Activated B cell treated with CpG ODN at 0.5 μM for 24 hours (primary cell): ENCODE results near the gene NLRP14. TPM values are rescaled to one million over a fixed set of nuclear protein-coding genes. Genes with fewer than 3 reads are reported as not detected.

Experiments used
- ATAC-seq: fragments of 200-7000 bp; cut with Tn5 transposase; one replicate; pipeline ENCODE4 v1.10.0; 2021; ENCODE audit warnings: low read depth, mild to moderate bottlenecking, moderate library complexity
- CTCF ChIA-PET: fragments of 350-600 bp; sonication (Branson Sonifier 250); formaldehyde crosslinking; loops from one replicate; lab custom pipeline; 2021; ENCODE audit warnings: antibody characterized with exemption; lab: Charles Lee
- POLR2A ChIA-PET: fragments of 350-600 bp; sonication (Branson Sonifier 250); formaldehyde crosslinking; loops from one replicate; lab custom pipeline; 2021; ENCODE audit warnings: antibody characterized with exemption; lab: Charles Lee
- DNase-seq: peaks from one replicate; pipeline ENCODE4 v3.0.0; 2022
- H3K27ac Mint-ChIP-seq: one replicate; pipeline ENCODE4 v1.8.0; 2020; ENCODE audit warnings: mixed read lengths
- H3K27me3 Mint-ChIP-seq: one replicate; pipeline ENCODE4 v1.8.0; 2021; ENCODE audit warnings: mixed read lengths
- H3K36me3 Mint-ChIP-seq: one replicate; pipeline ENCODE4 v1.8.0; 2021; ENCODE audit warnings: low read depth, mixed read lengths
- H3K4me1 Mint-ChIP-seq: one replicate; pipeline ENCODE4 v1.8.0; 2021; ENCODE audit warnings: mixed read lengths
- H3K4me3 Mint-ChIP-seq: one replicate; pipeline ENCODE4 v1.8.0; 2020; ENCODE audit warnings: mild to moderate bottlenecking, mixed read lengths
- H3K9me3 Mint-ChIP-seq: one replicate; pipeline ENCODE4 v1.8.0; 2020; ENCODE audit warnings: mixed read lengths
- intact Hi-C: fragments of 100-400 bp; cut with micrococcal nuclease; formaldehyde crosslinking; loops from one replicate; pipeline ENCODE4 v1.15.1; 2024
- total RNA-seq: library from RNA; stranded (reverse); gene quantifications from 2 replicates; pipeline ENCODE4 v1.2.3, GENCODE V29; 2022
- TF ChIP-seq, protein P1 (sequence below): fragments of 200-600 bp; IDR thresholded peaks from one replicate; pipeline ENCODE4 v1.8.0; 2022; ENCODE audit warnings: antibody characterized with exemption, mild to moderate bottlenecking

Gene NLRP14
- total RNA-seq, 1 donor from 2014 or later = 0.11 TPM

- Mint-ChIP-seq H3K9me3 (peaks cover 4% of the 10 kb centered on the region), H3K36me3 (no peaks in the 10 kb centered on the region), H3K27me3 (no peaks in the 10 kb centered on the region), H3K4me1 (no peaks in the 10 kb centered on the region), H3K4me3 (no peak overlapping the region), H3K27ac (no peak overlapping the region)
- CTCF ChIA-PET = no interaction called here
- no peak for ATAC-seq
- POLR2A ChIA-PET = no interaction called here
- no peak for DNase-seq
- TF ChIP-seq, protein P1, sequence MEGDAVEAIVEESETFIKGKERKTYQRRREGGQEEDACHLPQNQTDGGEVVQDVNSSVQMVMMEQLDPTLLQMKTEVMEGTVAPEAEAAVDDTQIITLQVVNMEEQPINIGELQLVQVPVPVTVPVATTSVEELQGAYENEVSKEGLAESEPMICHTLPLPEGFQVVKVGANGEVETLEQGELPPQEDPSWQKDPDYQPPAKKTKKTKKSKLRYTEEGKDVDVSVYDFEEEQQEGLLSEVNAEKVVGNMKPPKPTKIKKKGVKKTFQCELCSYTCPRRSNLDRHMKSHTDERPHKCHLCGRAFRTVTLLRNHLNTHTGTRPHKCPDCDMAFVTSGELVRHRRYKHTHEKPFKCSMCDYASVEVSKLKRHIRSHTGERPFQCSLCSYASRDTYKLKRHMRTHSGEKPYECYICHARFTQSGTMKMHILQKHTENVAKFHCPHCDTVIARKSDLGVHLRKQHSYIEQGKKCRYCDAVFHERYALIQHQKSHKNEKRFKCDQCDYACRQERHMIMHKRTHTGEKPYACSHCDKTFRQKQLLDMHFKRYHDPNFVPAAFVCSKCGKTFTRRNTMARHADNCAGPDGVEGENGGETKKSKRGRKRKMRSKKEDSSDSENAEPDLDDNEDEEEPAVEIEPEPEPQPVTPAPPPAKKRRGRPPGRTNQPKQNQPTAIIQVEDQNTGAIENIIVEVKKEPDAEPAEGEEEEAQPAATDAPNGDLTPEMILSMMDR = no peak
- intact Hi-C loops = no loop called here
Observed at GRCh38 chr11:6991227-6991626, 29.1 kb upstream of the NLRP14 start.

DNA sequence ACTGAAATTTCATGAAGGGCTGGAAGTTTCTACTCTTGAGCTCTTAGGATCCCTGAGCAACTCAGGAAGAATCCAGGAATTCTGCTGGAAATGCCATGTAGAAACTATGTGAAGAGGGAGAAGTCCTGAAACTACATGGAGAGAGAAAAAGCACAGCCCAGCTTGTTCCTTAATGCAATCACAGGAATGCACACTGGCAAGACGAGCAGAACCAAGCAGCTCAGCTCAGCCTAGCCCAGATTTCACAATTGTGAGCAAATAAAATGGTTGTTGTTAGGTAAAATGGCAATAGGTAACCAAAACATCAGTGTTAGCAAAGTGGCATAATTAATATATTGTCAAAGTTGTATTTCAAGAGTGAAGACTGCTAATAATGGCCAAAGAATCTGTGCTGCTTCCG is 28.3 kb upstream of the NLRP14 start:
- H3K9me3 Mint-ChIP-seq = no peaks in the 10 kb centered on the region
- CTCF ChIA-PET = no interaction called here

GRCh38 chr11:6992457-6993417 is 27.5 kb upstream of the NLRP14 start:
- intact Hi-C loops = no loop called here
- POLR2A ChIA-PET = no interaction called here
- ATAC-seq (no peak), DNase-seq (no peak)
- H3K36me3 Mint-ChIP-seq = no peaks in the 10 kb centered on the region
- H3K27ac Mint-ChIP-seq = no peak overlapping the region
- CTCF ChIA-PET = no interaction called here
- TF ChIP-seq, protein P1 = no peak
- no peaks in the 10 kb centered on the region for H3K4me1 Mint-ChIP-seq
- no peak overlapping the region for H3K4me3 Mint-ChIP-seq
- no peaks in the 10 kb centered on the region for H3K9me3 Mint-ChIP-seq
- H3K27me3 Mint-ChIP-seq = no peaks in the 10 kb centered on the region

More for the DNA sequence above, 28.3 kb upstream of the NLRP14 start:
- DNase-seq = no peak
- POLR2A ChIA-PET = no interaction called here
- Mint-ChIP-seq H3K27me3 (no peaks in the 10 kb centered on the region), H3K4me3 (no peak overlapping the region), H3K27ac (no peak overlapping the region), H3K36me3 (no peaks in the 10 kb centered on the region), H3K4me1 (no peaks in the 10 kb centered on the region)
- ATAC-seq = no peak
- TF ChIP-seq, protein P1 = no peak
- intact Hi-C loops = no loop called here

DNA sequence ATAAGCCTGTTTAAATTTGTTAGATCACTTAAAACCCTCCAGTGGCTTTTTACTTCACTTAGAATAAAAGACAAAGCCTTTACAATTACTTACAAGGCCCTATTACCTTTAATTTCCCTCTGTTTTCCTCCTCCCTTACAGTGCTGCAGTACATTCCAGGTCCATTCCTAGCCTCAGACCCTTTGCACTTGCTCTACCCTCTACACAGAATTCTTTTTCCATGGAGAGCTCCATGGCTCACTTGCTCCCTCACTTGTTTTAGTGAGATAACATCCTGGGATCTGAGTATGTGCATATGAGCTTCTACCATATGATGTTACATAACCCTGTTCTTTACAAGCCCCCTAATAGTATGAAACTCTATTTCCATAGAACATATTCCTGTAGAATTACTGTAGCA is 24.6 kb upstream of the NLRP14 start:
- H3K27ac Mint-ChIP-seq = no peak overlapping the region
- no peaks in the 10 kb centered on the region for H3K36me3 Mint-ChIP-seq
- no peaks in the 10 kb centered on the region for H3K27me3 Mint-ChIP-seq
- no peaks in the 10 kb centered on the region for H3K4me1 Mint-ChIP-seq
- no peak for DNase-seq
- ChIA-PET CTCF (no interaction called here), POLR2A (no interaction called here)
- TF ChIP-seq, protein P1 = no peak
- no peak overlapping the region for H3K4me3 Mint-ChIP-seq
- no peak for ATAC-seq
- intact Hi-C loops = no loop called here
- H3K9me3 Mint-ChIP-seq = no peaks in the 10 kb centered on the region

- DNase-seq = no peak
- POLR2A ChIA-PET = no interaction called here
- CTCF ChIA-PET = no interaction called here
- Mint-ChIP-seq H3K27me3 (no peaks in the 10 kb centered on the region), H3K9me3 (no peaks in the 10 kb centered on the region), H3K27ac (no peak overlapping the region), H3K4me1 (no peaks in the 10 kb centered on the region), H3K4me3 (no peak overlapping the region), H3K36me3 (no peaks in the 10 kb centered on the region)
- intact Hi-C loops = no loop called here
- ATAC-seq = no peak
- TF ChIP-seq, protein P1 = no peak
Observed at GRCh38 chr11:7004482-7004881, 15.8 kb upstream of the NLRP14 start.
